ENCODE measurements around the gene NRL. TPM values are rescaled to one million over a fixed set of nuclear protein-coding genes. Genes with fewer than 3 reads are reported as not detected.

The NRL gene
- polyA plus RNA-seq, 1 donor (not counting 4 experiments of a cell fraction or from before 2014, with no cell fraction given): 0.29 TPM

DNA sequence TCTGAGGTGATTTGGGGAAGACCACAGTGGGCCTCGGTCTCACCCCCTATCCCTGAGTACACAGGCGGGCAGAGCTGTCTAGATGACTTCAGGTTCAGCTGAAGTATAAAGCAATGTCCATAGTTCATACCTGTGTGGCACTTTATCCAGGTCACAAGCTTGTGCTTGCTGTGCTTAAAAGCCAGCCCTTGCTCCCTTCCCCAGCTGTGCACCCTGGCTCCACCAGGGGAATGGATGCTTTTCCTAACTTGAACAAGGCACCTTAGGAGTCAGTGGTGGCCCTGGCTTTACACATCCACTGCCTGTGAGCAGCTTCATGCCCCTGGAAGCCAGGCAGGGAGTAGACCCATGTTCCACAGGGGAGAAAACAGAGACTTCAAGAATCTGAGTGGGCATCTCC is 57.5 kb downstream of the NRL start:
- H2AFZ ChIP-seq (ENCODE audit: control insufficient read depth, low read length): no peak overlapping the region
- no peak overlapping the region for H3K4me3 ChIP-seq (ENCODE audit: control insufficient read depth in 2 of 3, extremely low read depth in 1 of 3, insufficient read depth in 2 of 3, low read depth in 1 of 3, low read length in 3 of 3)
- DNase-seq (ENCODE audit: low read depth, low spot score): no peak
- H3K27me3 ChIP-seq (ENCODE audit: control insufficient read depth, extremely low read depth, insufficient read depth, low read length): no peaks in the 10 kb centered on the region
- no peak overlapping the region for H3K9ac ChIP-seq (ENCODE audit: control insufficient read depth, extremely low read depth, insufficient read depth, low read length)
- dilution Hi-C loops (cut with MboI; ENCODE audit: extremely low pct_ligation_motif_present, low sequenced_read_pairs): no loop called here
- no peak overlapping the region for H3K4me2 ChIP-seq (ENCODE audit: control insufficient read depth, extremely low read depth, insufficient read depth, low read depth, low read length)
- no peaks in the 10 kb centered on the region for H3K9me1 ChIP-seq (ENCODE audit: control insufficient read depth, extremely low read depth, insufficient read depth, low read length)
- no peak for TF ChIP-seq EZH2 (IDR thresholded peaks at IDR 0.05; ENCODE audit: low read length)
- TF ChIP-seq, protein P1, sequence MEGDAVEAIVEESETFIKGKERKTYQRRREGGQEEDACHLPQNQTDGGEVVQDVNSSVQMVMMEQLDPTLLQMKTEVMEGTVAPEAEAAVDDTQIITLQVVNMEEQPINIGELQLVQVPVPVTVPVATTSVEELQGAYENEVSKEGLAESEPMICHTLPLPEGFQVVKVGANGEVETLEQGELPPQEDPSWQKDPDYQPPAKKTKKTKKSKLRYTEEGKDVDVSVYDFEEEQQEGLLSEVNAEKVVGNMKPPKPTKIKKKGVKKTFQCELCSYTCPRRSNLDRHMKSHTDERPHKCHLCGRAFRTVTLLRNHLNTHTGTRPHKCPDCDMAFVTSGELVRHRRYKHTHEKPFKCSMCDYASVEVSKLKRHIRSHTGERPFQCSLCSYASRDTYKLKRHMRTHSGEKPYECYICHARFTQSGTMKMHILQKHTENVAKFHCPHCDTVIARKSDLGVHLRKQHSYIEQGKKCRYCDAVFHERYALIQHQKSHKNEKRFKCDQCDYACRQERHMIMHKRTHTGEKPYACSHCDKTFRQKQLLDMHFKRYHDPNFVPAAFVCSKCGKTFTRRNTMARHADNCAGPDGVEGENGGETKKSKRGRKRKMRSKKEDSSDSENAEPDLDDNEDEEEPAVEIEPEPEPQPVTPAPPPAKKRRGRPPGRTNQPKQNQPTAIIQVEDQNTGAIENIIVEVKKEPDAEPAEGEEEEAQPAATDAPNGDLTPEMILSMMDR (optimal IDR thresholded peaks at IDR 0.05 in 1 of 3, IDR thresholded peaks at IDR 0.05 in 1 of 3, conservative IDR thresholded peaks at IDR 0.05 in 1 of 3; ENCODE audit: extremely low read depth in 1 of 3, insufficient read depth in 2 of 3, low read length in 3 of 3): no peak
- no peaks in the 10 kb centered on the region for H3K36me3 ChIP-seq (ENCODE audit: control insufficient read depth in 2 of 2, extremely low read depth in 1 of 2, insufficient read depth in 2 of 2, low read length in 2 of 2)
- H3K4me1 ChIP-seq (ENCODE audit: control insufficient read depth, extremely low read depth, insufficient read depth, low read length): no peaks in the 10 kb centered on the region
- H4K20me1 ChIP-seq (ENCODE audit: control insufficient read depth, extremely low read depth, insufficient read depth, low read length): no peaks in the 10 kb centered on the region
- H3K27ac ChIP-seq (ENCODE audit: control insufficient read depth, insufficient read depth, low read length): no peak overlapping the region
- no peak for FAIRE-seq
- no peaks in the 10 kb centered on the region for H3K9me3 ChIP-seq (ENCODE audit: control insufficient read depth, low read depth, low read length)
- H3K79me2 ChIP-seq (ENCODE audit: control insufficient read depth, insufficient read depth, low read length): no peaks in the 10 kb centered on the region

- Histone ChIP-seq H3K4me3 (ENCODE audit: control insufficient read depth in 2 of 3, extremely low read depth in 1 of 3, insufficient read depth in 2 of 3, low read depth in 1 of 3, low read length in 3 of 3) (no peak overlapping the region), H3K79me2 (ENCODE audit: control insufficient read depth, insufficient read depth, low read length) (no peaks in the 10 kb centered on the region), H3K27ac (ENCODE audit: control insufficient read depth, insufficient read depth, low read length) (no peak overlapping the region), H3K4me1 (ENCODE audit: control insufficient read depth, extremely low read depth, insufficient read depth, low read length) (peaks cover 3% of the 10 kb centered on the region), H3K9me3 (ENCODE audit: control insufficient read depth, low read depth, low read length) (no peaks in the 10 kb centered on the region), H3K9me1 (ENCODE audit: control insufficient read depth, extremely low read depth, insufficient read depth, low read length) (no peaks in the 10 kb centered on the region), H3K36me3 (ENCODE audit: control insufficient read depth in 2 of 2, extremely low read depth in 1 of 2, insufficient read depth in 2 of 2, low read length in 2 of 2) (no peaks in the 10 kb centered on the region), H2AFZ (ENCODE audit: control insufficient read depth, low read length) (no peak overlapping the region), H3K9ac (ENCODE audit: control insufficient read depth, extremely low read depth, insufficient read depth, low read length) (no peak overlapping the region), H4K20me1 (ENCODE audit: control insufficient read depth, extremely low read depth, insufficient read depth, low read length) (no peaks in the 10 kb centered on the region), H3K27me3 (ENCODE audit: control insufficient read depth, extremely low read depth, insufficient read depth, low read length) (no peaks in the 10 kb centered on the region), H3K4me2 (ENCODE audit: control insufficient read depth, extremely low read depth, insufficient read depth, low read depth, low read length) (no peak overlapping the region)
- no peak for FAIRE-seq
- TF ChIP-seq, protein P1 (optimal IDR thresholded peaks at IDR 0.05 in 1 of 3, IDR thresholded peaks at IDR 0.05 in 1 of 3, conservative IDR thresholded peaks at IDR 0.05 in 1 of 3; ENCODE audit: extremely low read depth in 1 of 3, insufficient read depth in 2 of 3, low read length in 3 of 3): no peak
- no peak for TF ChIP-seq EZH2 (IDR thresholded peaks at IDR 0.05; ENCODE audit: low read length)
- dilution Hi-C loops (cut with MboI; ENCODE audit: extremely low pct_ligation_motif_present, low sequenced_read_pairs): no loop called here
- DNase-seq (ENCODE audit: low read depth, low spot score): no peak
Observed at GRCh38 chr14:24056800-24057184, 58.0 kb downstream of the NRL start.

Measured in keratinocyte (primary cell).